ENCODE data around the gene SRL. TPM values are rescaled to one million over a fixed set of nuclear protein-coding genes. Genes with fewer than 3 reads are reported as not detected.

Gene SRL
- total RNA-seq, 2 experiments from 2014 or later = not detected

GRCh38 chr16:4207229-4207628 is 34.7 kb downstream of the SRL start:
- no peak overlapping the region for H3K4me3 Mint-ChIP-seq
- CTCF ChIA-PET = no interaction called here
- peaks cover 9% of the 10 kb centered on the region for H3K27me3 Mint-ChIP-seq (ENCODE audit: low read depth)
- H3K4me1 Mint-ChIP-seq (ENCODE audit: low read depth) = peaks cover 8% of the 10 kb centered on the region
- ATAC-seq = no peak
- no peaks in the 10 kb centered on the region for H3K9me3 Mint-ChIP-seq (ENCODE audit: insufficient read depth)
- H3K36me3 Mint-ChIP-seq (ENCODE audit: low read depth) = no peaks in the 10 kb centered on the region
- no peak for DNase-seq
- no peak overlapping the region for H3K27ac Mint-ChIP-seq
- POLR2A ChIA-PET = no interaction called here

DNA sequence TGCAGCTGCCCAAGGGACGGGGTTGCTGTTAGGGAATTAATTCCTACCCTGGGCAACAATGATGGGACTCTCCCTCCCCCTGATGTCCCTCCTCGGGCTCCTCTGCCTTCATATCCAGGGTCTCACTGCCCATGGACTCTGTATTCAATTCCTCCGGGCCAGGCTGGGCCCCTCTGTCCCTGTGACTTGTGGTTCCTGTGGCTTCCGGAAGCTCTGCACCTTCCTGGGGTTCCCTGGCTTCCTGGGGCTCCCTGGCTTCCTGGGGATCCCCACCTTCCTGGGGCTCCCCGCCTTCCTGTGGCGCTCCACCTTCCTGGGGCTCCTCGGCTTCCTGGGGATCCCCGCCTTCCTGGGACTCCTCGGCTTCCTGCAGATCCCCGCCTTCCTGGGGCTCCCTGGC is 35.2 kb downstream of the SRL start:
- Mint-ChIP-seq H3K27me3 (ENCODE audit: low read depth) (peaks cover 9% of the 10 kb centered on the region), H3K27ac (no peak overlapping the region), H3K4me1 (ENCODE audit: low read depth) (peaks cover 8% of the 10 kb centered on the region), H3K9me3 (ENCODE audit: insufficient read depth) (no peaks in the 10 kb centered on the region), H3K36me3 (ENCODE audit: low read depth) (no peaks in the 10 kb centered on the region), H3K4me3 (no peak overlapping the region)
- no peak for ATAC-seq
- no peak for DNase-seq
- POLR2A ChIA-PET = no interaction called here
- CTCF ChIA-PET = no interaction called here

GRCh38 chr16:4205971-4206370 is 35.9 kb downstream of the SRL start:
- H3K36me3 Mint-ChIP-seq (ENCODE audit: low read depth) = no peaks in the 10 kb centered on the region
- H3K27ac Mint-ChIP-seq = no peak overlapping the region
- ChIA-PET POLR2A (no interaction called here), CTCF (no interaction called here)
- DNase-seq (no peak), ATAC-seq (no peak)
- no peaks in the 10 kb centered on the region for H3K9me3 Mint-ChIP-seq (ENCODE audit: insufficient read depth)
- peaks cover 8% of the 10 kb centered on the region for H3K4me1 Mint-ChIP-seq (ENCODE audit: low read depth)
- H3K4me3 Mint-ChIP-seq = no peak overlapping the region
- peaks cover 9% of the 10 kb centered on the region for H3K27me3 Mint-ChIP-seq (ENCODE audit: low read depth)

GRCh38 chr16:4204521-4204920 is 37.4 kb downstream of the SRL start:
- no peaks in the 10 kb centered on the region for H3K36me3 Mint-ChIP-seq (ENCODE audit: low read depth)
- ChIA-PET CTCF (interaction anchor here (1.3 kb wide), 1 partner anchor 49 kb away, joined by 3 read pairs; no protein-coding TSS in a partner anchor), POLR2A (interaction anchor here (0.6 to 1.0 kb wide), 3 partner anchors 50 to 297 kb away, joined by 3 to 5 read pairs (median 3); no protein-coding TSS in a partner anchor)
- peaks cover 5% of the 10 kb centered on the region for H3K27me3 Mint-ChIP-seq (ENCODE audit: low read depth)
- H3K27ac Mint-ChIP-seq = no peak overlapping the region
- DNase-seq = no peak
- no peaks in the 10 kb centered on the region for H3K9me3 Mint-ChIP-seq (ENCODE audit: insufficient read depth)
- no peak for ATAC-seq
- peaks cover 15% of the 10 kb centered on the region for H3K4me1 Mint-ChIP-seq (ENCODE audit: low read depth)
- H3K4me3 Mint-ChIP-seq = no peak overlapping the region

- Mint-ChIP-seq H3K27ac (no peak overlapping the region), H3K27me3 (ENCODE audit: low read depth) (peaks cover 5% of the 10 kb centered on the region), H3K36me3 (ENCODE audit: low read depth) (no peaks in the 10 kb centered on the region), H3K9me3 (ENCODE audit: insufficient read depth) (no peaks in the 10 kb centered on the region), H3K4me1 (ENCODE audit: low read depth) (peaks cover 15% of the 10 kb centered on the region), H3K4me3 (no peak overlapping the region)
- ATAC-seq = no peak
- ChIA-PET CTCF (interaction anchor here (1.3 kb wide), 1 partner anchor 50 kb away, joined by 3 read pairs; no protein-coding TSS in a partner anchor), POLR2A (no interaction called here)
- no peak for DNase-seq
These were observed 38.1 kb downstream of the SRL start for GRCh38 chr16:4203748-4204147.

GRCh38 chr16:4202615-4203345 is 39.1 kb downstream of the SRL start:
- ATAC-seq = no peak
- peaks cover 15% of the 10 kb centered on the region for H3K4me1 Mint-ChIP-seq (ENCODE audit: low read depth)

GRCh38 chr16:4200781-4201137 is 41.1 kb downstream of the SRL start:
- ATAC-seq (no peak), DNase-seq (no peak)
- H3K27ac Mint-ChIP-seq = peak overlapping the region; percentile 34
- no peaks in the 10 kb centered on the region for H3K9me3 Mint-ChIP-seq (ENCODE audit: insufficient read depth)
- H3K4me3 Mint-ChIP-seq = no peak overlapping the region
- CTCF ChIA-PET = interaction anchor here (0.9 to 1.7 kb wide), 2 partner anchors 53 to 61 kb away, joined by 3 to 8 read pairs; no protein-coding TSS in a partner anchor
- peaks cover 3% of the 10 kb centered on the region for H3K27me3 Mint-ChIP-seq (ENCODE audit: low read depth)
- H3K36me3 Mint-ChIP-seq (ENCODE audit: low read depth) = no peaks in the 10 kb centered on the region
- POLR2A ChIA-PET = no interaction called here
- peaks cover 7% of the 10 kb centered on the region for H3K4me1 Mint-ChIP-seq (ENCODE audit: low read depth)

More at GRCh38 chr16:4202615-4203345, 39.1 kb downstream of the SRL start:
- Mint-ChIP-seq H3K4me3 (no peak overlapping the region), H3K9me3 (ENCODE audit: insufficient read depth) (no peaks in the 10 kb centered on the region), H3K27me3 (ENCODE audit: low read depth) (peaks cover 5% of the 10 kb centered on the region), H3K36me3 (ENCODE audit: low read depth) (no peaks in the 10 kb centered on the region), H3K27ac (no peak overlapping the region)
- ChIA-PET CTCF (no interaction called here), POLR2A (interaction anchor here (0.7 kb wide), 1 partner anchor 64 kb away, joined by 3 read pairs; no protein-coding TSS in a partner anchor)
- DNase-seq = no peak

- no peaks in the 10 kb centered on the region for H3K9me3 Mint-ChIP-seq (ENCODE audit: insufficient read depth)
- ATAC-seq = peak; percentile 68
- POLR2A ChIA-PET = interaction anchor here (1.1 kb wide), 1 partner anchor 54 kb away, joined by 3 read pairs; no protein-coding TSS in a partner anchor
- H3K27ac Mint-ChIP-seq = peak overlapping the region; percentile 34
- peaks cover 3% of the 10 kb centered on the region for H3K27me3 Mint-ChIP-seq (ENCODE audit: low read depth)
- H3K4me1 Mint-ChIP-seq (ENCODE audit: low read depth) = peaks cover 7% of the 10 kb centered on the region
- CTCF ChIA-PET = interaction anchor here (0.9 to 1.7 kb wide), 2 partner anchors 54 to 62 kb away, joined by 3 to 8 read pairs; no protein-coding TSS in a partner anchor
- H3K4me3 Mint-ChIP-seq = no peak overlapping the region
- DNase-seq = peak; percentile 51
- no peaks in the 10 kb centered on the region for H3K36me3 Mint-ChIP-seq (ENCODE audit: low read depth)
These were observed 41.7 kb downstream of the SRL start for GRCh38 chr16:4200000-4200780.

DNA sequence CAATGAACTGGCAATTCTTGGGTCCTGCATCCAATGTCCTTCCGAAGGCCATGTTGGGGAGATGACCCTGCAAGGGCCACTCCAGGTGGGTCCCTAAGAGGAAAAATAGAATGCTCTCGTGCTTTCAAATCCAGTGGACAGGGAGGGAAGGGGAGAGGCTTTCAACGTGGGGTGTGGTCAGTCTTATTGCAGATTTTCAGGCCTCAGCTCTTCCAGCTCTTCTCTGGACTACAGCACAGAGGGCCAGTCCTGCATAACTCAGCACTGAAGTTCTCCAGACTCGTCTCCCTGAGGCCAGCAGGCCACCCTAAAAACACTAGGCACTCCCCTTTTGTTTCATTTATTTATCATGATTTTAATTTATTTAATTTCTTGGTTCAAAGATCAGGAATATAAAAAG is 43.1 kb downstream of the SRL start:
- peaks cover 7% of the 10 kb centered on the region for H3K4me1 Mint-ChIP-seq (ENCODE audit: low read depth)
- DNase-seq = no peak
- CTCF ChIA-PET = interaction anchor here (1.9 kb wide), 1 partner anchor 55 kb away, joined by 7 read pairs; no protein-coding TSS in a partner anchor
- H3K9me3 Mint-ChIP-seq (ENCODE audit: insufficient read depth) = no peaks in the 10 kb centered on the region
- POLR2A ChIA-PET = no interaction called here
- no peaks in the 10 kb centered on the region for H3K36me3 Mint-ChIP-seq (ENCODE audit: low read depth)
- H3K4me3 Mint-ChIP-seq = no peak overlapping the region
- H3K27ac Mint-ChIP-seq = no peak overlapping the region
- H3K27me3 Mint-ChIP-seq (ENCODE audit: low read depth) = peaks cover 3% of the 10 kb centered on the region
- ATAC-seq = no peak

DNA sequence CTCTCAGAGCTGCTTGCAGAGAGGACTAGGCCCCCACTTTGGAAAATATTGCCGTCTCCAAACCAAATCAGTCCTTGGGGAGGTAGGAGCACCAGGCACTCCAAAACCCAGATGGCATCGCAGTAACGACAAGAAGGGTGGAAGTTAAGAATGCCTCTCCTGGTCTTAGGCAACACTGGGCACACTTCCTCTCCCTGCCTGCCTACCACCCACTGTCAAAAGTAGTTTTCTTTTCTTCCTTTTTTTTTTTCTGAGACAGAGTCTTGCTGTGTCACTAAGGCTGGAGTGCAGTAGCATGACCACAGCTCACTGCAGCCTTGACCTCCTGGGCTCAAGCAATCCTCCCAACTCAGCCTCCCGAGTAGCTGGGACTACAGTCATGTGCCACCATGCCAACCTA is 47.2 kb downstream of the SRL start:
- no peaks in the 10 kb centered on the region for H3K9me3 Mint-ChIP-seq (ENCODE audit: insufficient read depth)
- no peak for ATAC-seq

DNA sequence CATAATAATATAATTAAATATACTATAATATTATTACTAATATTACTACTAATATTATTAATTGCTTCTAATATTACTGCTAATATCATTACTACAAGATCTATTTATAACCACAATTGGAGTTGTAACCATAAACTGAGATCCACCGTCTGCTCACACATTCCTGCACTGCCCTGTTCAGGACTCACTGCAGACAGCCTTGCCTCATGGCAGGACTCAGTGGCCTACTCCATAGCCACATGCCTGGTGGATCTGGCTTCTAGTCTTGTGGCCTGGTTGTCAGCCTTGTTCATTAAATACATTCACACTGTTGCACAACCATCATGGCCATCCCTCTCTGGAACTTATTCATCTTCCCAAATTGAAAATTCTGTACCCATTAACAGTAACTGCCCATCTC is 48.0 kb downstream of the SRL start:
- ATAC-seq = no peak
- CTCF ChIA-PET = interaction anchor here (0.9 kb wide), 1 partner anchor 60 kb away, joined by 4 read pairs; no protein-coding TSS in a partner anchor
- H3K9me3 Mint-ChIP-seq (ENCODE audit: insufficient read depth) = no peaks in the 10 kb centered on the region
- H3K27me3 Mint-ChIP-seq (ENCODE audit: low read depth) = no peaks in the 10 kb centered on the region
- H3K4me1 Mint-ChIP-seq (ENCODE audit: low read depth) = no peaks in the 10 kb centered on the region
- POLR2A ChIA-PET = no interaction called here
- no peaks in the 10 kb centered on the region for H3K36me3 Mint-ChIP-seq (ENCODE audit: low read depth)
- H3K27ac Mint-ChIP-seq = no peak overlapping the region
- no peak overlapping the region for H3K4me3 Mint-ChIP-seq
- no peak for DNase-seq

More for the DNA sequence above, 47.2 kb downstream of the SRL start:
- H3K27me3 Mint-ChIP-seq (ENCODE audit: low read depth) = no peaks in the 10 kb centered on the region
- POLR2A ChIA-PET = no interaction called here
- CTCF ChIA-PET = no interaction called here
- H3K36me3 Mint-ChIP-seq (ENCODE audit: low read depth) = no peaks in the 10 kb centered on the region
- H3K4me3 Mint-ChIP-seq = no peak overlapping the region
- no peak overlapping the region for H3K27ac Mint-ChIP-seq
- H3K4me1 Mint-ChIP-seq (ENCODE audit: low read depth) = no peaks in the 10 kb centered on the region
- DNase-seq = no peak

DNA sequence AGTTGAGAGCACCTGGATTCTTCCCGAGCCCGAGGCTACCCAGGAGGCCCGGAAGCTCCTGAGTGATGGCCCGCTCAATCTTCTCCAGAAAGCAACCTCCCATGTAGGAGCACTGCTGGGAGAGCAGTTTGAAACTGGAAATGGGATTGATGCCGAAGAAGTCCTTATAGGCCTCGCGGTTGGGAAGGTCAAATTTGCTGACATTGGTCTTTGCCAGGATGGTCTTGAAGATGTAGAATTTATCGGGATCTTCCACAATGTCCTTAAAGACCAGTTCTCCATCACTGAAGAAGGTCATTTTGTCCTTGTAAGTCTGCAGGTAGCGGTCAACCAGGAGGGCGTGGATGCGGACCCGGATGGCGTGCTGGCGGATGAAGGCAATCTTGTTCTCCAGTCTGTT is 49.7 kb downstream of the SRL start:
- CTCF ChIA-PET = no interaction called here
- no peak overlapping the region for H3K27ac Mint-ChIP-seq

More for the DNA sequence above, 49.7 kb downstream of the SRL start:
- H3K4me1 Mint-ChIP-seq (ENCODE audit: low read depth) = no peaks in the 10 kb centered on the region
- no peaks in the 10 kb centered on the region for H3K36me3 Mint-ChIP-seq (ENCODE audit: low read depth)
- no peak for ATAC-seq
- H3K27me3 Mint-ChIP-seq (ENCODE audit: low read depth) = peaks cover 4% of the 10 kb centered on the region
- POLR2A ChIA-PET = no interaction called here
- DNase-seq = no peak
- H3K9me3 Mint-ChIP-seq (ENCODE audit: insufficient read depth) = no peaks in the 10 kb centered on the region
- H3K4me3 Mint-ChIP-seq = no peak overlapping the region
